Gastroesophageal sphincter (tissue), 4 donors: ENCODE results near the gene DAPK2. TPM values are rescaled to one million over a fixed set of nuclear protein-coding genes. Genes with fewer than 3 reads are reported as not detected.

ENCODE experiments used
- ATAC-seq: fragments of 150-250 bp; one replicate; pipeline ENCODE4 v1.9.1; 2016; ENCODE audit warnings: mild to moderate bottlenecking, moderate library complexity
- H3K27ac ChIP-seq, 4 donors: fragments of 200-600 bp; sonication (generic) in 3 of 4; 1 replicate in 3 of 4; 2 replicates in 1 of 4; pipeline ENCODE4 v1.5.1; 2016 to 2019
- H3K27me3 ChIP-seq: fragments of 200-600 bp; sonication (generic); one replicate; pipeline ENCODE4 v1.5.1; 2019
- H3K36me3 ChIP-seq, 2 donors: fragments of 200-600 bp; sonication (generic); one replicate each; pipeline ENCODE4 v1.5.1; 2019; ENCODE audit warnings: control low read depth in 1 of 2
- H3K4me1 ChIP-seq, 3 donors: fragments of 200-600 bp; sonication (generic); 1 replicate in 2 of 3; 2 replicates in 1 of 3; pipeline ENCODE4 v1.5.1; 2016 to 2019; ENCODE audit warnings: control low read depth in 2 of 3
- H3K4me3 ChIP-seq, 2 donors: fragments of 200-600 bp; sonication (generic); one replicate each; pipeline ENCODE4 v1.5.1; 2019; ENCODE audit warnings: mild to moderate bottlenecking in 1 of 2, moderate library complexity in 1 of 2
- H3K9me3 ChIP-seq, 3 donors: fragments of 200-600 bp; sonication (generic); one replicate each; pipeline ENCODE4 v1.5.1; 2017 to 2019; ENCODE audit warnings: control low read depth in 2 of 3
- CTCF ChIP-seq, 4 experiments: fragments of 200-600 bp in 2 of 4; fragments of 450-650 bp in 2 of 4; sonication (generic) in 1 of 4; IDR thresholded peaks; one replicate each; pipeline ENCODE4 v1.5.1; 2017 to 2019; ENCODE audit warnings: antibody characterized with exemption in 4 of 4, mild to moderate bottlenecking in 2 of 4, moderate library complexity in 2 of 4
- EP300 ChIP-seq: sonication (generic); formaldehyde crosslinking; IDR thresholded peaks from one replicate; pipeline ENCODE4 v1.6.1; 2017; ENCODE audit warnings: antibody characterized with exemption, mild to moderate bottlenecking
- POLR2A ChIP-seq, 2 donors: fragments of 450-650 bp; IDR thresholded peaks; one replicate each; pipeline ENCODE4 v1.6.1; 2017; ENCODE audit warnings: antibody characterized with exemption in 2 of 2, mild to moderate bottlenecking in 2 of 2, moderate library complexity in 1 of 2
- POLR2AphosphoS5 ChIP-seq: sonication (generic); formaldehyde crosslinking; IDR thresholded peaks from one replicate; pipeline ENCODE4 v1.6.1; 2017; ENCODE audit warnings: antibody characterized with exemption
- WGBS, 2 donors: methylation state at CpG; one replicate each; pipeline ENCODE4 v1.1.5; 2018; ENCODE audit warnings: low coverage in 1 of 2; 5-methylcytosine and 5-hydroxymethylcytosine counted together
- total RNA-seq, 4 donors: library from RNA; depleted of rRNA; stranded (reverse); fragments of >200 nt; gene quantifications; one replicate each; pipeline ENCODE4 v1.1.0, GENCODE V29; 2016

DAPK2 gene
- total RNA-seq, 4 donors from 2014 or later = 2.0 to 9.5 (median 6.4) TPM

- WGBS, 2 donors = 85 to 86% methylated on average over 7 to 14 of the region's 14 CpGs
- TF ChIP-seq POLR2AphosphoS5 = no peak
- no peak for TF ChIP-seq CTCF (IDR thresholded peaks at IDR 0.05)
- no peak for TF ChIP-seq EP300
- no peak for TF ChIP-seq POLR2A (IDR thresholded peaks at IDR 0.05)
- H3K4me1 ChIP-seq = no peaks in the 10 kb centered on the region
- no peak overlapping the region for H3K4me3 ChIP-seq
- no peaks in the 10 kb centered on the region for H3K36me3 ChIP-seq
- H3K9me3 ChIP-seq = no peaks in the 10 kb centered on the region
- H3K27me3 ChIP-seq = no peaks in the 10 kb centered on the region
- ATAC-seq = no peak
- no peak overlapping the region for H3K27ac ChIP-seq
Measured at GRCh38 chr15:63920504-63921175, 125.6 kb downstream of the DAPK2 start.

- no peak overlapping the region for H3K4me3 ChIP-seq
- no peak for ATAC-seq
- no peaks in the 10 kb centered on the region for H3K27me3 ChIP-seq
- no peak overlapping the region for H3K27ac ChIP-seq
- TF ChIP-seq POLR2A (IDR thresholded peaks at IDR 0.05) = no peak
- TF ChIP-seq CTCF (IDR thresholded peaks at IDR 0.05) = no peak
- TF ChIP-seq EP300 = no peak
- TF ChIP-seq POLR2AphosphoS5 = no peak
- no peaks in the 10 kb centered on the region for H3K4me1 ChIP-seq
- no peaks in the 10 kb centered on the region for H3K9me3 ChIP-seq
- no peaks in the 10 kb centered on the region for H3K36me3 ChIP-seq
- 81 to 95% methylated on average over 4 to 6 of the region's 9 CpGs for WGBS, 2 donors
Measured at GRCh38 chr15:63918901-63919348, 127.4 kb downstream of the DAPK2 start.

GRCh38 chr15:63918317-63918672, 128.0 kb downstream of the DAPK2 start:
- no peak for ATAC-seq
- no peaks in the 10 kb centered on the region for H3K27me3 ChIP-seq
- no peaks in the 10 kb centered on the region for H3K36me3 ChIP-seq
- 0 to 50% methylated on average over 1 to 2 of the region's 6 CpGs for WGBS, 2 donors
- TF ChIP-seq EP300 = no peak
- no peak for TF ChIP-seq POLR2A (IDR thresholded peaks at IDR 0.05)
- no peak for TF ChIP-seq CTCF (IDR thresholded peaks at IDR 0.05)
- no peak for TF ChIP-seq POLR2AphosphoS5
- H3K4me1 ChIP-seq = no peaks in the 10 kb centered on the region
- no peaks in the 10 kb centered on the region for H3K9me3 ChIP-seq
- no peak overlapping the region for H3K27ac ChIP-seq
- H3K4me3 ChIP-seq = no peak overlapping the region

- H3K36me3 ChIP-seq = no peaks in the 10 kb centered on the region
- no peak overlapping the region for H3K4me3 ChIP-seq
- no peaks in the 10 kb centered on the region for H3K27me3 ChIP-seq
- no peak overlapping the region for H3K27ac ChIP-seq
- TF ChIP-seq CTCF (IDR thresholded peaks at IDR 0.05) (no peak), POLR2A (IDR thresholded peaks at IDR 0.05) (no peak), EP300 (no peak), POLR2AphosphoS5 (no peak)
- H3K4me1 ChIP-seq = no peaks in the 10 kb centered on the region
- ATAC-seq = peak; percentile 43
- H3K9me3 ChIP-seq = no peaks in the 10 kb centered on the region
- WGBS, 2 donors = 60 to 74% methylated on average over 1 to 4 of the region's 8 CpGs
Measured at GRCh38 chr15:63917588-63918316, 128.5 kb downstream of the DAPK2 start.
